ENCODE results near the gene DGAT2L6. TPM values are rescaled to one million over a fixed set of nuclear protein-coding genes. Genes with fewer than 3 reads are reported as not detected.

DGAT2L6 gene
- total RNA-seq, 2 experiments from 2014 or later, result not detected

DNA sequence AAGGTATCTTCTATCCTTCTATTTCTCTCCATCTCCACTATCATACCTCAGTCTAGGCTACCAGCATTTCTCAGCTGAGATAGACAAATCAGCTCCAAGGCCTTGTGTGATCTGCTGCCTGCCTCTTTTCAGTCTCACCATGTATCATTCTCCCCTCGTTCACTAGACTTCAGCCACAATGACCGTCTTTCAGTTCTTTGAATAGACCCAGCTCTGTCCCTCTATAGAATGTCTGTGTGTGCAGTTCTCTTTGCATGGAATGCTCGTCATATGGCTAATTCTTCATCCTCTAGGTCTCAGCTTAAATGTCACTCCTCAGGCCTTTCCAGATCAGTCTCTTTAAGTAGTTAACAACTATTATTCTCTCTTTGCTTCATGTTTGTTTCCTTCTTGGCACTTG, 37.5 kb upstream of the DGAT2L6 start:
- Histone ChIP-seq H3K79me2 (ENCODE audit: insufficient read depth, low read depth, low read length) (peaks cover 15% of the 10 kb centered on the region), H3K4me1 (ENCODE audit: insufficient read depth, low read length, poor library complexity, severe bottlenecking) (peaks cover 14% of the 10 kb centered on the region), H3K36me3 (ENCODE audit: insufficient read depth, low read length) (peaks cover 59% of the 10 kb centered on the region), H3K9me2 (ENCODE audit: insufficient read depth, low read length) (no peaks in the 10 kb centered on the region), H3K4me2 (ENCODE audit: low read length) (no peak overlapping the region), H2AFZ (ENCODE audit: low read length) (no peak overlapping the region), H4K20me1 (ENCODE audit: insufficient read depth, low read length) (no peaks in the 10 kb centered on the region; the same call in 1 of the 2 replicates), H3K27ac (ENCODE audit: low read depth, low read length, poor library complexity, severe bottlenecking) (no peak overlapping the region), H3K9me3 (ENCODE audit: low read length) (no peaks in the 10 kb centered on the region), H3K4me3 (ENCODE audit: low read depth, low read length, poor library complexity, severe bottlenecking) (no peak overlapping the region)
- ChIA-PET POLR2A (no interaction called here), CTCF (ENCODE audit: unreplicated experiment) (no interaction called here)
- intact Hi-C loops (cut with micrococcal nuclease; ENCODE audit: unreplicated experiment), result no loop called here
- no peak for TF ChIP-seq CTCF (conservative IDR thresholded peaks at IDR 0.05; ENCODE audit: low read length)
- TF ChIP-seq EZH2phosphoT487 (IDR thresholded peaks at IDR 0.05; ENCODE audit: borderline replicate concordance, low read depth, low read length), result no peak
- no TSS peak for BruUV-seq (replicated peaks)
- no peak for DNase-seq (ENCODE audit: low spot score)

- no peaks in the 10 kb centered on the region for H4K20me1 ChIP-seq (ENCODE audit: insufficient read depth, low read length)
- no peak overlapping the region for H3K4me3 ChIP-seq (ENCODE audit: low read depth, low read length, poor library complexity, severe bottlenecking)
- no peaks in the 10 kb centered on the region for H3K9me2 ChIP-seq (ENCODE audit: insufficient read depth, low read length)
- intact Hi-C loops (cut with micrococcal nuclease; ENCODE audit: unreplicated experiment), result no loop called here
- TF ChIP-seq CTCF (conservative IDR thresholded peaks at IDR 0.05; ENCODE audit: low read length), result no peak
- TF ChIP-seq EZH2phosphoT487 (IDR thresholded peaks at IDR 0.05; ENCODE audit: borderline replicate concordance, low read depth, low read length), result no peak
- no peaks in the 10 kb centered on the region for H3K9me3 ChIP-seq (ENCODE audit: low read length)
- H2AFZ ChIP-seq (ENCODE audit: low read length), result no peak overlapping the region
- BruUV-seq (replicated peaks), result no TSS peak
- no peaks in the 10 kb centered on the region for H3K4me1 ChIP-seq (ENCODE audit: insufficient read depth, low read length, poor library complexity, severe bottlenecking)
- ChIA-PET POLR2A (no interaction called here), CTCF (ENCODE audit: unreplicated experiment) (no interaction called here)
- peaks cover 48% of the 10 kb centered on the region for H3K36me3 ChIP-seq (ENCODE audit: insufficient read depth, low read length)
- no peaks in the 10 kb centered on the region for H3K79me2 ChIP-seq (ENCODE audit: insufficient read depth, low read depth, low read length)
- H3K27ac ChIP-seq (ENCODE audit: low read depth, low read length, poor library complexity, severe bottlenecking), result no peak overlapping the region
- DNase-seq (ENCODE audit: low spot score), result no peak
- no peak overlapping the region for H3K4me2 ChIP-seq (ENCODE audit: low read length)
Measured at GRCh38 chrX:70141373-70141772, 35.9 kb upstream of the DGAT2L6 start.

DNA sequence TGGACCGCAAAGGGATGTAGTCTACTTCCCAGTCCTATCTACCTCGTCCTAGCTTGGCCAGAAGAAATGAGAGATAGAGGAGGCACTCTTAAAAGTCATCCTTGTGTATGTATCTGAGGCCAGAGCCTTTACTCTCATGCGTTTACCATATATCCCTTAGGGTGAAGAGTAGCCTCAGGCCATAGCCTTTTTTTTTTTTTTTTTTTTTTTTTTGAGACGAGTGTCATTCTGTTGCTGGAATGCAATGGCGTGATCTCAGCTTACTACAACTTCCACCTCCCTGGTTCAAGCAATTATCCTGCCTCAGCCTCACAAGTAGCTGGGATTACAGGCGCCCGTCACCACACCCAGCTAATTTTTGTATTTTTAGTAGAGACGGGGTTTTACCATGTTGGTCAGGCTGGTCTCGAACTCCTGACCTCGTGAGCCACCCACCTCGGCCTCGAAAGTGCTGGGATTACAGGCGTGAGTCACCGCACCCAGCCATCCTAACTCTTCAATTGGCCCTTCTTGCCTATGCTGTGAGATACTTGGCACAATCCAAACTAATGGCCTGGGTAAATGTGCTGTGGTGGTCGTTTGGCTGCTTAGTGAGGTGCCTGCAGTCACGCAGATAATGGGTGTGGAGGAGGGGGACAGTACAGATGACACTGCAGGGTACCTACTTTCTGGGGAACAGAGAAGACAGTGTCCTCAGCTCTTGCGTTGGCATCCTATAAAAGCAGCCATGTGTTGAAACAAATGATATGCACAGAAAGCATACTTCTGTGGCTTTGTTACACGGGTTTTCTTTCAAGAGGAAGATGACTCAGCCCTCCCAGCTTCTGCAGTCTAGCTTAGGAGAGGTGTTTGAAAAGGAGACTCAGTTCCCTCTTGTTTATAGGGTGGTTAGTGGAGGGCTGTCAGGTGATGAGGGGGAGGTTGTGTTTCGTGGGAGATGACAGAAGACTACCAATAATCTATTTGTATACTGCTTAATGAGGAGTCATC, 10.4 kb upstream of the DGAT2L6 start:
- H3K9me3 ChIP-seq (ENCODE audit: low read length), result no peaks in the 10 kb centered on the region
- no peak for DNase-seq (ENCODE audit: low spot score)
- intact Hi-C loops (cut with micrococcal nuclease; ENCODE audit: unreplicated experiment), result no loop called here
- no peak for TF ChIP-seq CTCF (conservative IDR thresholded peaks at IDR 0.05; ENCODE audit: low read length)
- no peak for TF ChIP-seq EZH2phosphoT487 (IDR thresholded peaks at IDR 0.05; ENCODE audit: borderline replicate concordance, low read depth, low read length)
- BruUV-seq (replicated peaks), result no TSS peak
- H3K4me3 ChIP-seq (ENCODE audit: low read depth, low read length, poor library complexity, severe bottlenecking), result no peak overlapping the region
- H3K36me3 ChIP-seq (ENCODE audit: insufficient read depth, low read length), result peaks cover 23% of the 10 kb centered on the region
- no peaks in the 10 kb centered on the region for H3K79me2 ChIP-seq (ENCODE audit: insufficient read depth, low read depth, low read length)
- H3K4me1 ChIP-seq (ENCODE audit: insufficient read depth, low read length, poor library complexity, severe bottlenecking), result no peaks in the 10 kb centered on the region
- CTCF ChIA-PET (ENCODE audit: unreplicated experiment), result no interaction called here
- H2AFZ ChIP-seq (ENCODE audit: low read length), result no peak overlapping the region
- POLR2A ChIA-PET, result no interaction called here
- H3K4me2 ChIP-seq (ENCODE audit: low read length), result no peak overlapping the region
- H3K27ac ChIP-seq (ENCODE audit: low read depth, low read length, poor library complexity, severe bottlenecking), result no peak overlapping the region
- H4K20me1 ChIP-seq (ENCODE audit: insufficient read depth, low read length), result no peaks in the 10 kb centered on the region
- H3K9me2 ChIP-seq (ENCODE audit: insufficient read depth, low read length), result no peaks in the 10 kb centered on the region
